PC-3 (cell line): ENCODE data around the gene USP40. TPM values are rescaled to one million over a fixed set of nuclear protein-coding genes. Genes with fewer than 3 reads are reported as not detected.

ENCODE experiments used
- ATAC-seq: fragments of 200-7000 bp; cut with Tn5 transposase; 2 replicates; pipeline ENCODE4 v1.9.1; 2020; ENCODE audit warnings: mild to moderate bottlenecking, moderate library complexity
- BruUV-seq: library from RNA; stranded (reverse); fragments of 400-500 nt; replicated peaks from 2 replicates; lab custom pipeline; 2021; lab: Mats Ljungman, UMichigan
- CTCF ChIA-PET: fragments of 300-600 bp; sonication (Branson Sonifier 250); formaldehyde crosslinking; loops from one replicate; lab custom pipeline; 2022; ENCODE audit warnings: antibody characterized with exemption; lab: Charles Lee
- POLR2A ChIA-PET: fragments of 300-600 bp; sonication (Branson Sonifier 250); formaldehyde crosslinking; loops from one replicate; lab custom pipeline; 2022; ENCODE audit warnings: antibody characterized with exemption; ENCODE audit not compliant: unreplicated experiment; lab: Charles Lee
- DNase-seq: peaks from one replicate; pipeline ENCODE4 v3.0.0-alpha.2; 2015
- H2AFZ ChIP-seq: fragments of 300-600 bp; sonication (generic); 2 replicates; pipeline ENCODE4 v1.6.0; 2016; ENCODE audit warnings: antibody characterized with exemption, low read length
- H3F3A ChIP-seq: fragments of 300-600 bp; sonication (generic); one replicate; pipeline ENCODE4 v1.6.0; 2017; ENCODE audit warnings: antibody characterized with exemption, low read length, control low read depth, mild to moderate bottlenecking; ENCODE audit not compliant: unreplicated experiment
- H3K27ac ChIP-seq: fragments of 300-600 bp; sonication (generic); 2 replicates; pipeline ENCODE4 v1.5.1; 2016; ENCODE audit warnings: mild to moderate bottlenecking, low read length
- H3K27me3 ChIP-seq: fragments of 300-600 bp; sonication (generic); 2 replicates; pipeline ENCODE4 v1.6.1; 2016; ENCODE audit warnings: low read length, mixed read lengths
- H3K36me3 ChIP-seq: fragments of 300-600 bp; sonication (generic); 2 replicates; pipeline ENCODE4 v1.6.1; 2016; ENCODE audit warnings: low read depth, mixed run types, low read length, mixed read lengths
- H3K4me1 ChIP-seq: fragments of 300-600 bp; sonication (generic); 2 replicates; pipeline ENCODE4 v1.5.1; 2016; ENCODE audit warnings: low read length; ENCODE audit not compliant: insufficient read depth
- H3K4me2 ChIP-seq: fragments of 300-600 bp; sonication (generic); 2 replicates; pipeline ENCODE4 v1.6.0; 2016; ENCODE audit warnings: low read length
- H3K4me3 ChIP-seq: fragments of 300-600 bp; sonication (generic); 2 replicates; pipeline ENCODE4 v1.5.1; 2016; ENCODE audit warnings: mild to moderate bottlenecking, low read length, mixed read lengths
- H3K79me2 ChIP-seq: fragments of 300-600 bp; sonication (generic); 2 replicates; pipeline ENCODE4 v1.6.1; 2017; ENCODE audit warnings: low read length, mixed read lengths
- H3K9ac ChIP-seq: fragments of 300-600 bp; sonication (generic); 2 replicates; pipeline ENCODE4 v1.6.0; 2016; ENCODE audit warnings: mild to moderate bottlenecking, low read length
- H3K9me2 ChIP-seq: fragments of 300-600 bp; sonication (generic); replicated peaks from 2 replicates; pipeline ENCODE4 v1.6.1; 2016; ENCODE audit warnings: mixed run types, low read length, mixed read lengths
- H3K9me3 ChIP-seq: fragments of 300-600 bp; sonication (generic); 2 replicates; pipeline ENCODE4 v1.6.1; 2016; ENCODE audit warnings: low read length, mixed read lengths
- H4K20me1 ChIP-seq: fragments of 300-600 bp; sonication (generic); 2 replicates; pipeline ENCODE4 v1.6.1; 2016; ENCODE audit warnings: low read length, mixed read lengths
- CTCF ChIP-seq: fragments of 300-600 bp; sonication (generic); conservative IDR thresholded peaks from 2 replicates; pipeline ENCODE4 v1.5.1; 2017; ENCODE audit warnings: antibody characterized with exemption, low read depth, mild to moderate bottlenecking, low read length
- EZH2 ChIP-seq: fragments of 300-600 bp; sonication (generic); IDR thresholded peaks from one replicate; pipeline ENCODE4 v1.6.1; 2017; ENCODE audit warnings: antibody characterized with exemption, mild to moderate bottlenecking, low read length; ENCODE audit not compliant: unreplicated experiment
- EZH2phosphoT487 ChIP-seq: fragments of 300-600 bp; sonication (generic); IDR thresholded peaks from 2 replicates; pipeline ENCODE4 v1.6.1; 2018; ENCODE audit warnings: mild to moderate bottlenecking, antibody characterized with exemption, low read length, borderline replicate concordance
- intact Hi-C: fragments of 100-400 bp; cut with micrococcal nuclease; formaldehyde crosslinking; loops from 2 replicates; pipeline ENCODE4 v1.9.0; 2023
- total RNA-seq: library from RNA; depleted of rRNA; stranded (reverse); fragments of >200 nt; gene quantifications from 2 replicates; pipeline ENCODE4 v1.2.3, GENCODE V29; 2014

The USP40 gene
- total RNA-seq, 1 experiment from 2014 or later: 32.1 TPM

GRCh38 chr2:233433029-233433428 is 133.6 kb downstream of the USP40 start:
- no peak overlapping the region for H3K4me2 ChIP-seq
- H3K9me2 ChIP-seq: no peaks in the 10 kb centered on the region; the same call in 1 of the 2 replicates
- peaks cover 33% of the 10 kb centered on the region; the same call in 1 of the 2 replicates for H3K36me3 ChIP-seq
- DNase-seq (no peak), ATAC-seq (no peak)
- no peak overlapping the region for H2AFZ ChIP-seq
- intact Hi-C loops: no loop called here
- ChIA-PET POLR2A (interaction anchor here (0.6 to 1.0 kb wide), 2 partner anchors 11 to 14 kb away, joined by 4 to 9 read pairs; no protein-coding TSS in a partner anchor), CTCF (no interaction called here)
- no peak overlapping the region for H3K9ac ChIP-seq
- no peaks in the 10 kb centered on the region for H3F3A ChIP-seq
- no peaks in the 10 kb centered on the region for H3K27me3 ChIP-seq
- no peaks in the 10 kb centered on the region for H4K20me1 ChIP-seq
- H3K4me1 ChIP-seq: peaks cover 31% of the 10 kb centered on the region
- no TSS peak for BruUV-seq
- TF ChIP-seq CTCF (no peak), EZH2 (no peak), EZH2phosphoT487 (no peak)
- no peak overlapping the region for H3K4me3 ChIP-seq
- H3K27ac ChIP-seq: no peak overlapping the region
- peaks cover 56% of the 10 kb centered on the region for H3K79me2 ChIP-seq
- no peaks in the 10 kb centered on the region for H3K9me3 ChIP-seq

DNA sequence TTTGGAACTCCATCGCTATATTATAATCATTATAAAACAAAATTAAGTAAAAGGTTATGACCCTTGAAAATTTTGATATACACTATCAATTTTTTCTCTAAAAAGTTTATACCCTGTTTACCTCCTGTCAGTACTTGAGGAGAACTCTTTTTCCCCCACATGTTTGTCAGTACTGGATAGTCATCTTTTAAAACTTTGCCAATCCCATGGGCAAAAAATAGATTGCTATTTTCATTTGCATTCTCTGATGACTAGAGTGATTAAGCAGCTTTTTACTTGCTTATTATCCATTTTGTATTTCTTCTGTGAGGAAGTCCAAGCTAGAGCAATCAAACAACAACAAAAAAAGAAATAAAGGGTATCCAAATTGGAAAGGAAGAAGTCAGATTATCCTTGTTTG is 135.9 kb downstream of the USP40 start:
- Histone ChIP-seq H3K9ac (peak overlapping the region; percentile 15; the same call in 1 of the 2 replicates), H3K79me2 (peaks cover 79% of the 10 kb centered on the region), H3K4me2 (peak overlapping the region; percentile 26), H3K27me3 (no peaks in the 10 kb centered on the region), H3K9me2 (no peaks in the 10 kb centered on the region; the same call in 1 of the 2 replicates), H3K4me3 (no peak overlapping the region), H3K4me1 (peaks cover 51% of the 10 kb centered on the region), H3K36me3 (peaks cover 38% of the 10 kb centered on the region), H3F3A (no peaks in the 10 kb centered on the region), H3K27ac (peak overlapping the region; percentile 83), H2AFZ (no peak overlapping the region), H4K20me1 (no peaks in the 10 kb centered on the region), H3K9me3 (no peaks in the 10 kb centered on the region; the same call in 1 of the 2 replicates)
- intact Hi-C loops: loop anchor here (1.0 kb wide), 1 partner anchor 18 kb away; no protein-coding TSS in a partner anchor
- ATAC-seq (no peak), DNase-seq (no peak)
- TF ChIP-seq EZH2: no peak
- no peak for TF ChIP-seq CTCF
- TF ChIP-seq EZH2phosphoT487: no peak
- no TSS peak for BruUV-seq
- POLR2A ChIA-PET: interaction anchor here (0.7 kb wide), 1 partner anchor 15 kb away, joined by 3 read pairs; no protein-coding TSS in a partner anchor
- CTCF ChIA-PET: no interaction called here

DNA sequence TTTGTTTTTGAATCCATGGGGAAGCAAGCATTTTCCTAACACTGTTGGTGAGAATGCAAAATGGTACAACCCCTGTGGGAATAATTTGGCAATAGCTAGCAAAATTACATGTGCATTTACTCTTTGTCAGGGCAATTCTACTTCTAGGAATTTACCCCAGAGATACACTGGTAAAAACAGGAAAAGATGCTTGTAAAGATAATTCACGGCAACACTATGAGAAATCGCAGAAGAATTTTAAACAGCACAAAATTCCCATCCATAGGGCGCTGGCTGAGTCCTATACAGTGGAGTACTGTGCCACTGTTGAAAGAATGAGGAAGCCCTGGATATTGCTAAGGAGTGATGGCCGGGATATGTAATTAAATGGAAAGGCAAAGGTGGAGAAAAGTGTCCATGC is 136.5 kb downstream of the USP40 start:
- CTCF ChIA-PET: no interaction called here
- no TSS peak for BruUV-seq
- H3K9ac ChIP-seq: peak overlapping the region; percentile 25
- H3K27ac ChIP-seq: peak overlapping the region; percentile 83
- TF ChIP-seq EZH2 (no peak), CTCF (no peak)
- H3K4me1 ChIP-seq: peaks cover 54% of the 10 kb centered on the region
- H3K27me3 ChIP-seq: no peaks in the 10 kb centered on the region
- no peaks in the 10 kb centered on the region for H4K20me1 ChIP-seq
- POLR2A ChIA-PET: interaction anchor here (0.7 kb wide), 1 partner anchor 15 kb away, joined by 3 read pairs; no protein-coding TSS in a partner anchor
- H3K36me3 ChIP-seq: peaks cover 37% of the 10 kb centered on the region
- H3K4me3 ChIP-seq: no peak overlapping the region
- ATAC-seq (peak; percentile 94), DNase-seq (peak; percentile 91)
- intact Hi-C loops: loop anchor here (1.0 kb wide), 1 partner anchor 18 kb away; no protein-coding TSS in a partner anchor
- no peaks in the 10 kb centered on the region; the same call in 1 of the 2 replicates for H3K9me2 ChIP-seq
- H3K9me3 ChIP-seq: no peaks in the 10 kb centered on the region; the same call in 1 of the 2 replicates
- no peak overlapping the region for H2AFZ ChIP-seq
- H3F3A ChIP-seq: no peaks in the 10 kb centered on the region
- peak overlapping the region; percentile 26 for H3K4me2 ChIP-seq
- H3K79me2 ChIP-seq: peaks cover 84% of the 10 kb centered on the region
